OCI-LY1 (cell line): ENCODE data around the gene SH3GL2.

ENCODE experiments used
- H2AFZ ChIP-seq: fragments of 200-600 bp; sonication (generic), shearing (Covaris generic); 2 replicates; pipeline ENCODE4 v1.6.0; 2014; ENCODE audit warnings: antibody characterized with exemption, mild to moderate bottlenecking, low read length
- H3F3A ChIP-seq: fragments of 200-600 bp; sonication (generic), shearing (Covaris generic); 2 replicates; pipeline ENCODE4 v1.6.0; 2014; ENCODE audit warnings: mild to moderate bottlenecking, antibody characterized with exemption, low read length, moderate library complexity; ENCODE audit not compliant: insufficient read depth
- H3K27ac ChIP-seq: fragments of 200-600 bp; sonication (generic); 2 replicates; pipeline ENCODE4 v1.5.1; 2014; ENCODE audit warnings: low read length, mixed run types, mild to moderate bottlenecking, low read depth; ENCODE audit not compliant: poor library complexity, severe bottlenecking
- H3K27me3 ChIP-seq: fragments of 200-600 bp; sonication (generic); 2 replicates; pipeline ENCODE4 v1.6.0; 2014; ENCODE audit warnings: antibody characterized with exemption, mild to moderate bottlenecking, low read length, moderate library complexity; ENCODE audit not compliant: insufficient read depth
- H3K36me3 ChIP-seq: fragments of 200-600 bp; sonication (generic); 2 replicates; pipeline ENCODE4 v1.6.1; 2014; ENCODE audit warnings: mild to moderate bottlenecking, antibody characterized with exemption, low read length, moderate library complexity, mixed read lengths; ENCODE audit not compliant: insufficient read depth
- H3K4me1 ChIP-seq: fragments of 200-600 bp; sonication (generic); 2 replicates; pipeline ENCODE4 v1.5.1; 2014; ENCODE audit warnings: mild to moderate bottlenecking, low read length, moderate library complexity; ENCODE audit not compliant: insufficient read depth, severe bottlenecking
- H3K4me2 ChIP-seq: fragments of 200-600 bp; sonication (generic), shearing (Covaris generic); 2 replicates; pipeline ENCODE4 v1.6.1; 2014; ENCODE audit warnings: low read length
- H3K4me3 ChIP-seq: fragments of 200-600 bp; sonication (generic); 2 replicates; pipeline ENCODE4 v1.5.1; 2014; ENCODE audit warnings: low read length, low read depth, mild to moderate bottlenecking, mixed read lengths; ENCODE audit not compliant: poor library complexity, severe bottlenecking
- H3K79me2 ChIP-seq: fragments of 200-600 bp; shearing (Covaris generic); 2 replicates; pipeline ENCODE4 v1.6.1; 2016; ENCODE audit warnings: mixed run types, low read length, mixed read lengths; ENCODE audit not compliant: insufficient read depth
- H3K9ac ChIP-seq: fragments of 200-600 bp; sonication (generic), shearing (Covaris generic); 2 replicates; pipeline ENCODE4 v1.6.1; 2014; ENCODE audit warnings: mild to moderate bottlenecking, low read length, mixed read lengths
- H3K9me2 ChIP-seq: fragments of 200-600 bp; sonication (generic), shearing (Covaris generic); 2 replicates; pipeline ENCODE4 v1.6.1; 2014; ENCODE audit warnings: low read depth, mild to moderate bottlenecking, low read length, mixed read lengths
- H3K9me3 ChIP-seq: fragments of 200-600 bp; shearing (Covaris generic); 2 replicates; pipeline ENCODE4 v1.6.1; 2014; ENCODE audit warnings: low read length, mixed read lengths
- H4K20me1 ChIP-seq: fragments of 200-600 bp; sonication (generic), shearing (Covaris generic); 2 replicates; pipeline ENCODE4 v1.6.0; 2016; ENCODE audit warnings: mild to moderate bottlenecking, low read length; ENCODE audit not compliant: insufficient read depth
- EZH2 ChIP-seq: fragments of 200-600 bp; sonication (generic), shearing (Covaris generic); IDR thresholded peaks from 2 replicates; pipeline ENCODE4 v1.8.0; 2017; ENCODE audit warnings: borderline replicate concordance, mixed run types, mild to moderate bottlenecking, antibody characterized with exemption, low read length, moderate library complexity, mixed read lengths
- TF ChIP-seq, protein P1 (sequence below): fragments of 200-600 bp; sonication (generic), shearing (Covaris generic); IDR thresholded peaks from 2 replicates; pipeline ENCODE4 v1.5.1; 2017; ENCODE audit warnings: mild to moderate bottlenecking, antibody characterized with exemption, low read length, moderate library complexity, mixed read lengths

SH3GL2 gene

DNA sequence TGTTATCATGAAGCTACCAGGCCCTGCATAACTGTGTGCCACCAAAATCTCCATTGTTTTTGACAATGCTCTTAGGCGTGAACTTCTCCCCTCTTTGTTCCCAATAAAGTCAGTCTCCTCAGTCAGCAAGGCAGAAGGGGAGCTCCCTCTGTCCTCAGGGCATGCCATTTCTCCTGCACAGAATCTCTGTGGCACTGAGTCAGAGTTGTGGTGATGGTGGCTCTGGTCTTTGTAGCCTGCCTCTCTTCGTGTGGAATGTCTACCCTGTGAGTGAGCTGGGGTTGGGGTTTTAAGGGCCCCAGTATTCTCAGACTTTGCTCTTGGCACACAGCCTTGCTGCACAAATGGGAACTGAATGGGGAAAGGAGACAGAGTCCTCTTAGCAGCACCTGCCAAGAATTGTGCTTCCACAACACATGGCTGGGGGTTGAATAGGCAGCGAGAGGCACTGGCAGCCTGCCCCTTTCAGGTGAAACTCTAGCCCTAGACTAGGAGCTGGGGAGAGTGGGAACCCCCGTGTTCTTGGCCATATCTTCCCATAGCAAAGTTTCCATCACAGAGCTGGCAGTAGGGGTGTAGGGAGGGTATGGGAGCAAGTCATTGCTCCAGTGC, 146.6 kb downstream of the SH3GL2 start:
- Histone ChIP-seq H3K4me2 (no peak overlapping the region), H2AFZ (no peak overlapping the region), H4K20me1 (no peaks in the 10 kb centered on the region), H3K4me1 (no peaks in the 10 kb centered on the region), H3F3A (no peaks in the 10 kb centered on the region), H3K9ac (no peak overlapping the region), H3K27me3 (no peaks in the 10 kb centered on the region), H3K9me2 (no peaks in the 10 kb centered on the region), H3K9me3 (no peaks in the 10 kb centered on the region), H3K4me3 (no peak overlapping the region), H3K79me2 (no peaks in the 10 kb centered on the region), H3K27ac (no peak overlapping the region), H3K36me3 (no peaks in the 10 kb centered on the region)
- TF ChIP-seq, protein P1, sequence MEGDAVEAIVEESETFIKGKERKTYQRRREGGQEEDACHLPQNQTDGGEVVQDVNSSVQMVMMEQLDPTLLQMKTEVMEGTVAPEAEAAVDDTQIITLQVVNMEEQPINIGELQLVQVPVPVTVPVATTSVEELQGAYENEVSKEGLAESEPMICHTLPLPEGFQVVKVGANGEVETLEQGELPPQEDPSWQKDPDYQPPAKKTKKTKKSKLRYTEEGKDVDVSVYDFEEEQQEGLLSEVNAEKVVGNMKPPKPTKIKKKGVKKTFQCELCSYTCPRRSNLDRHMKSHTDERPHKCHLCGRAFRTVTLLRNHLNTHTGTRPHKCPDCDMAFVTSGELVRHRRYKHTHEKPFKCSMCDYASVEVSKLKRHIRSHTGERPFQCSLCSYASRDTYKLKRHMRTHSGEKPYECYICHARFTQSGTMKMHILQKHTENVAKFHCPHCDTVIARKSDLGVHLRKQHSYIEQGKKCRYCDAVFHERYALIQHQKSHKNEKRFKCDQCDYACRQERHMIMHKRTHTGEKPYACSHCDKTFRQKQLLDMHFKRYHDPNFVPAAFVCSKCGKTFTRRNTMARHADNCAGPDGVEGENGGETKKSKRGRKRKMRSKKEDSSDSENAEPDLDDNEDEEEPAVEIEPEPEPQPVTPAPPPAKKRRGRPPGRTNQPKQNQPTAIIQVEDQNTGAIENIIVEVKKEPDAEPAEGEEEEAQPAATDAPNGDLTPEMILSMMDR: no peak
- TF ChIP-seq EZH2: no peak

DNA sequence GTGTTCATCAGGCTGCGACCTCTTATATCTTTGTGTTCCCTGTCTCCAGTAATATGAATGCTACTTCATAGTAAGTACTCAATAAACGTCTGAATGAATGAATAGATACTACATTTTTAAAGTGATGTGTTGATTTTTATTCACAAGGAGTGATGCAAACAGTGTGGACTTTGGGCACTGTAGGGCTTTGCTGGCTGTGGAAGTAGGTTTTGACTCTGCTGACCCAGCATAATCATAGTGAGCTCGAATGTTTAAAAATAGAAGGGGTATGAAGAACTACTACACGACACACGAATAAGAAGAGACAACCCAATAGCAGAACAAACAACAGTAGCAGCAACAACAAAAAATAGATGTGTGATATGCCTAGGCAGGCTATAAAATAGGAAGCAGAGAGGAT, 147.4 kb downstream of the SH3GL2 start:
- no peaks in the 10 kb centered on the region for H3K4me1 ChIP-seq
- H3K36me3 ChIP-seq: no peaks in the 10 kb centered on the region
- H4K20me1 ChIP-seq: no peaks in the 10 kb centered on the region
- no peak overlapping the region for H3K27ac ChIP-seq
- no peaks in the 10 kb centered on the region for H3F3A ChIP-seq
- H3K4me3 ChIP-seq: no peak overlapping the region
- no peak overlapping the region for H2AFZ ChIP-seq
- no peak overlapping the region for H3K4me2 ChIP-seq
- no peaks in the 10 kb centered on the region for H3K79me2 ChIP-seq
- H3K9me2 ChIP-seq: no peaks in the 10 kb centered on the region
- no peak for TF ChIP-seq EZH2
- TF ChIP-seq, protein P1: no peak
- H3K27me3 ChIP-seq: no peaks in the 10 kb centered on the region
- H3K9ac ChIP-seq: no peak overlapping the region
- H3K9me3 ChIP-seq: no peaks in the 10 kb centered on the region

DNA sequence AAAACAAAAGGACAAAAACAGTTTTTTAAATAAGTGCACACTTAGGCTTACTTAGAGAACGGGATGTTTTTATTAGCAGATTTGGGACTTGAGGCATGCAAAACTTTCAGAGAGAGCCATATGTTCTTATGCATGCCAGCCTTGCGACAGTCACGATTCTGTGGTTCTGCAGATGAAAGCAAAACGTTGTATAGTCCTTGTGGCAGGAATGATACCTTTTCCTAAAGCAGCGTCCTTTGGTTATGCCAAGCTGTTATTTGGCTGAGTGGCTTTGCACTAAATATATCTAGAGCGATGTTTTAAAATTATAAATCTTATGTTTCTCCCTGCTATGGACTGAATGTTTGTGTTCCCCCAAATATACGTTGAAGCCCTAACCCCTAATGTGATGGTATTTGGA, 152.0 kb downstream of the SH3GL2 start:
- Histone ChIP-seq H3K4me2 (no peak overlapping the region), H3K36me3 (no peaks in the 10 kb centered on the region), H3K4me1 (no peaks in the 10 kb centered on the region), H2AFZ (no peak overlapping the region), H3K27ac (no peak overlapping the region), H3K4me3 (no peak overlapping the region), H3K9ac (no peak overlapping the region), H3K9me2 (no peaks in the 10 kb centered on the region), H3F3A (no peaks in the 10 kb centered on the region), H4K20me1 (no peaks in the 10 kb centered on the region), H3K79me2 (no peaks in the 10 kb centered on the region), H3K27me3 (no peaks in the 10 kb centered on the region), H3K9me3 (no peaks in the 10 kb centered on the region)
- no peak for TF ChIP-seq EZH2
- TF ChIP-seq, protein P1: no peak
